ENCODE data around the gene AP1M1. TPM values are rescaled to one million over a fixed set of nuclear protein-coding genes. Genes with fewer than 3 reads are reported as not detected.

Gene AP1M1
- total RNA-seq, 2 donors from 2014 or later, result 35.0 to 51.6 TPM

DNA sequence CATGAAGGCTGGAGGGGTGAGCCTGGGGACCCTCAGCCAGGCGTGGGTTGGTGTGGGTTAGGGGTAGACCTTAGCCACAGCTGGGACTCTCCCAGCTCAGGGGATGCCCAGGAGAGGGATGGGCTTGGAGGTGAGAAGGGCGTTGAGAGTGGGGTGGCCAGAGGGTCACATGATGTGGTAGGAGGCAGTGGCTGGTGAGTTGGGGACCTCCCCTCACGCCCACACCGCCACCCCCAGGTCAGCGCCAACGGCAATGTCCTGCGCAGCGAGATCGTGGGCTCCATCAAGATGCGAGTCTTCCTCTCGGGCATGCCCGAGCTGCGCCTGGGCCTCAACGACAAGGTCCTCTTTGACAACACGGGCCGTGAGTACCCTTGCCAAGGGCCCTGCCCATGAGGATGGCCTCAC is 28.5 kb downstream of the AP1M1 start:
- peaks cover 46% of the 10 kb centered on the region for H3K36me3 Mint-ChIP-seq (ENCODE audit: low read depth)
- WGBS, 2 experiments (ENCODE audit: insufficient coverage in 1 of 2, insufficient read length in 1 of 2), result 95 to 99% methylated on average over 13 to 16 of the region's 16 CpGs
- H3K27ac Mint-ChIP-seq, result no peak overlapping the region

DNA sequence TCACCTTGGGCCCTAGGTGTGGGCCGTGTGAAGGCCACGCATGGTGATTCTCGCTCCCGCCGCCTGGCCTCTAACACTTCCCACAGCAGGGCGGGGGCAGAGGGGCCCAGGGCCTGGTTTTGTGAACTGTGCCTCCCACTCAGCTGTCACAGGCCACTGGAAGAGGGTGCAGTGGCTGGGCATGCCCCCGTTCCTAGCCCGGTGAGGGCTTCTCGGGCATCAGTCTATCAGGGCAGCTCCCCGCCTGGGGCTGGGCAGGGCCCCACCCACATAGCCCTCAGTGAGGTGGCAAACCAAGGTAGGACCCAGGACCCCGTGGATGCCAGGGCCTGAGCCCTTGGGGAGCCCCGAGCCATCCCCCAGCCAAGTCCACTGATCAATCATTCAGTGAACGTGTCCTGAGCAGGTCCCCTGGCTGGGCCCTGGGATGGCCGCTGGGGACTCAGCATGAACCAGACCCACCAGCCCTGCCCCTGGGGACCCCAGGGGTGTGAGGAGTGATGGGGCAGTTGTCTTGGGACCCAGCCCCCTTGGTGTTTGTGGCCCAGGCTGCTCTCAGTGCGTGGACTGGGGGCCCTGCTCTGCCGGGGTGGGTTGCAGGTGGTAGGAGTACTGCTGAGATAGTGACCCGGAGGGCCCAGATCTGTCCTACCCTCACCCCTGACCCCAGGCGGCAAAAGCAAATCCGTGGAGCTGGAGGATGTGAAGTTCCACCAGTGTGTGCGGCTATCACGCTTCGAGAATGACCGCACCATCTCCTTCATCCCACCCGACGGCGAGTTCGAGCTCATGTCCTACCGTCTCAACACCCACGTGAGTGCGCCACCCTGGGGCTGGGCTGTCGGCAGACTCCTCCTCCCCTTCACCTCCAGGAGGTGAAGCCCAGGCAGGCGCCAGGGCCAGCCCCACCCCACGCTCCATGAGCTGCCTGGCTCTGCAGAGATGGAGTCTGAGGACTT is 29.4 kb downstream of the AP1M1 start:
- no peak overlapping the region for H3K9ac ChIP-seq (ENCODE audit: extremely low read depth, low read length, poor library complexity, severe bottlenecking)
- no peaks in the 10 kb centered on the region for H3K4me1 Mint-ChIP-seq

More for the DNA sequence above, 28.5 kb downstream of the AP1M1 start:
- H3K4me3 Mint-ChIP-seq, result no peak overlapping the region
- H3K9me3 Mint-ChIP-seq, result peaks cover 11% of the 10 kb centered on the region
- no peak overlapping the region for H3K4me3 ChIP-seq (ENCODE audit: low read length)
- peaks cover 32% of the 10 kb centered on the region for H3K36me3 ChIP-seq (ENCODE audit: control insufficient read depth, insufficient read depth, low read length)
- TF ChIP-seq, protein P1, sequence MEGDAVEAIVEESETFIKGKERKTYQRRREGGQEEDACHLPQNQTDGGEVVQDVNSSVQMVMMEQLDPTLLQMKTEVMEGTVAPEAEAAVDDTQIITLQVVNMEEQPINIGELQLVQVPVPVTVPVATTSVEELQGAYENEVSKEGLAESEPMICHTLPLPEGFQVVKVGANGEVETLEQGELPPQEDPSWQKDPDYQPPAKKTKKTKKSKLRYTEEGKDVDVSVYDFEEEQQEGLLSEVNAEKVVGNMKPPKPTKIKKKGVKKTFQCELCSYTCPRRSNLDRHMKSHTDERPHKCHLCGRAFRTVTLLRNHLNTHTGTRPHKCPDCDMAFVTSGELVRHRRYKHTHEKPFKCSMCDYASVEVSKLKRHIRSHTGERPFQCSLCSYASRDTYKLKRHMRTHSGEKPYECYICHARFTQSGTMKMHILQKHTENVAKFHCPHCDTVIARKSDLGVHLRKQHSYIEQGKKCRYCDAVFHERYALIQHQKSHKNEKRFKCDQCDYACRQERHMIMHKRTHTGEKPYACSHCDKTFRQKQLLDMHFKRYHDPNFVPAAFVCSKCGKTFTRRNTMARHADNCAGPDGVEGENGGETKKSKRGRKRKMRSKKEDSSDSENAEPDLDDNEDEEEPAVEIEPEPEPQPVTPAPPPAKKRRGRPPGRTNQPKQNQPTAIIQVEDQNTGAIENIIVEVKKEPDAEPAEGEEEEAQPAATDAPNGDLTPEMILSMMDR (conservative IDR thresholded peaks at IDR 0.05), result no peak
- no peak overlapping the region for H3K9ac ChIP-seq (ENCODE audit: extremely low read depth, low read length, poor library complexity, severe bottlenecking)
- H3K27me3 ChIP-seq (ENCODE audit: control insufficient read depth, insufficient read depth, low read length, poor library complexity, severe bottlenecking), result no peaks in the 10 kb centered on the region
- peak; percentile 34 for DNase-seq
- H3K27ac ChIP-seq (ENCODE audit: low read depth, low read length), result no peak overlapping the region
- H3K27me3 Mint-ChIP-seq (ENCODE audit: insufficient read depth), result no peaks in the 10 kb centered on the region
- H3K9me3 ChIP-seq (ENCODE audit: control insufficient read depth, low read length), result peaks cover 8% of the 10 kb centered on the region
- no peaks in the 10 kb centered on the region for H3K4me1 Mint-ChIP-seq
- no peaks in the 10 kb centered on the region for H3K4me1 ChIP-seq (ENCODE audit: control insufficient read depth, insufficient read depth, low read length)

DNA sequence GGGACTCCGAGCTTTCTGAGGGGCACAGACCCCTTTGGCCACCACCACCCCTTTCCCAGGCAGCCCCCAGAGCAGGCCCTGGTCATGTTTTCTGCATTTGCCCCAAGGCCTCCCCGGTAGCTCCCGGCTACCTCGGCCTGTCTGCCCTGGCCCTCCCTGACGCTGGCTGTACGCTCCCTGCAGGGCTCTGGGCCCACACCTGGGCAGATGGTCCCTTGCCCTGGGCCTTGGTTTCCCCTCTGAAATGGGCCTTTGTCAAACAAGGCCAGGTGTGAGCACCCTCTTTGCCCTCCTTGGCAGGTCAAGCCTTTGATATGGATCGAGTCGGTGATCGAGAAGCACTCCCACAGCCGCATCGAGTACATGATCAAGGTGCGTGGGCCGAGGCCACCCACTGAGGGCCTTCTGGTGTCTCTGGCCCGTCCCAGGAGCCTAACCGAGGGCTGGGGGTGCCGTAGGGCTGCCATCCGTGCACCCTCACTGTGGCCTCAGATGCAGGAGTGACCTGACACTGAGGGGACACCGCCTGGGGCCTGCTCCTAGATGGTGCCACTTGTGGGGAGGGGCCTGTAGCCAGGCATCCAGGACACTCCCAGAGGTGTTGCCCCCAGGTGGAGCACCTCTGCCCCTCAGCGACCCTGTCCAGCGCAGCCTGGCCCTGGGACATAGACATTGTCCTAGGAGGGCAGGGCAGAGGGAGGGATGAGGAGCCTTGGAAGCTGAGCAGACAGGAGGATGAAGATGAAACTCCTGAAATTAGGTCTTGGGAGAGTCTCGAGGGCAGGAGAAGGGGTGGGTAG is 30.3 kb downstream of the AP1M1 start:
- Histone ChIP-seq H3K4me3 (ENCODE audit: low read length) (no peak overlapping the region), H3K27me3 (ENCODE audit: control insufficient read depth, insufficient read depth, low read length, poor library complexity, severe bottlenecking) (no peaks in the 10 kb centered on the region), H3K9ac (ENCODE audit: extremely low read depth, low read length, poor library complexity, severe bottlenecking) (no peak overlapping the region), H3K9me3 (ENCODE audit: control insufficient read depth, low read length) (no peaks in the 10 kb centered on the region), H3K36me3 (ENCODE audit: control insufficient read depth, insufficient read depth, low read length) (peaks cover 19% of the 10 kb centered on the region), H3K27ac (ENCODE audit: low read depth, low read length) (no peak overlapping the region), H3K4me1 (ENCODE audit: control insufficient read depth, insufficient read depth, low read length) (no peaks in the 10 kb centered on the region)
- no peaks in the 10 kb centered on the region for H3K4me1 Mint-ChIP-seq
- peaks cover 45% of the 10 kb centered on the region for H3K36me3 Mint-ChIP-seq (ENCODE audit: low read depth)
- TF ChIP-seq, protein P1 (conservative IDR thresholded peaks at IDR 0.05), result no peak
- no peaks in the 10 kb centered on the region for H3K9me3 Mint-ChIP-seq
- no peak overlapping the region for H3K27ac Mint-ChIP-seq
- no peak overlapping the region for H3K4me3 Mint-ChIP-seq
- no peak for DNase-seq
- H3K27me3 Mint-ChIP-seq (ENCODE audit: insufficient read depth), result no peaks in the 10 kb centered on the region
- WGBS, 2 experiments (ENCODE audit: insufficient coverage in 1 of 2, insufficient read length in 1 of 2), result 85 to 92% methylated on average over 5 to 21 of the region's 21 CpGs

More for the DNA sequence above, 29.4 kb downstream of the AP1M1 start:
- H3K4me1 ChIP-seq (ENCODE audit: control insufficient read depth, insufficient read depth, low read length), result no peaks in the 10 kb centered on the region
- no peaks in the 10 kb centered on the region for H3K9me3 ChIP-seq (ENCODE audit: control insufficient read depth, low read length)
- H3K27ac ChIP-seq (ENCODE audit: low read depth, low read length), result no peak overlapping the region
- H3K36me3 Mint-ChIP-seq (ENCODE audit: low read depth), result peaks cover 48% of the 10 kb centered on the region
- no peaks in the 10 kb centered on the region for H3K27me3 Mint-ChIP-seq (ENCODE audit: insufficient read depth)
- H3K4me3 ChIP-seq (ENCODE audit: low read length), result no peak overlapping the region
- TF ChIP-seq, protein P1 (conservative IDR thresholded peaks at IDR 0.05), result no peak
- no peak overlapping the region for H3K4me3 Mint-ChIP-seq
- no peaks in the 10 kb centered on the region for H3K27me3 ChIP-seq (ENCODE audit: control insufficient read depth, insufficient read depth, low read length, poor library complexity, severe bottlenecking)
- 91 to 97% methylated on average over 13 to 33 of the region's 33 CpGs for WGBS, 2 experiments (ENCODE audit: insufficient coverage in 1 of 2, insufficient read length in 1 of 2)
- peaks cover 4% of the 10 kb centered on the region for H3K9me3 Mint-ChIP-seq
- no peak overlapping the region for H3K27ac Mint-ChIP-seq
- no peak for DNase-seq
- H3K36me3 ChIP-seq (ENCODE audit: control insufficient read depth, insufficient read depth, low read length), result peaks cover 24% of the 10 kb centered on the region

All from endodermal cell (in vitro differentiated cells).